ENCODE measurements around the gene PRSS50. TPM values are rescaled to one million over a fixed set of nuclear protein-coding genes. Genes with fewer than 3 reads are reported as not detected.

Gene PRSS50
- total RNA-seq, 1 experiment from 2014 or later = not detected

DNA sequence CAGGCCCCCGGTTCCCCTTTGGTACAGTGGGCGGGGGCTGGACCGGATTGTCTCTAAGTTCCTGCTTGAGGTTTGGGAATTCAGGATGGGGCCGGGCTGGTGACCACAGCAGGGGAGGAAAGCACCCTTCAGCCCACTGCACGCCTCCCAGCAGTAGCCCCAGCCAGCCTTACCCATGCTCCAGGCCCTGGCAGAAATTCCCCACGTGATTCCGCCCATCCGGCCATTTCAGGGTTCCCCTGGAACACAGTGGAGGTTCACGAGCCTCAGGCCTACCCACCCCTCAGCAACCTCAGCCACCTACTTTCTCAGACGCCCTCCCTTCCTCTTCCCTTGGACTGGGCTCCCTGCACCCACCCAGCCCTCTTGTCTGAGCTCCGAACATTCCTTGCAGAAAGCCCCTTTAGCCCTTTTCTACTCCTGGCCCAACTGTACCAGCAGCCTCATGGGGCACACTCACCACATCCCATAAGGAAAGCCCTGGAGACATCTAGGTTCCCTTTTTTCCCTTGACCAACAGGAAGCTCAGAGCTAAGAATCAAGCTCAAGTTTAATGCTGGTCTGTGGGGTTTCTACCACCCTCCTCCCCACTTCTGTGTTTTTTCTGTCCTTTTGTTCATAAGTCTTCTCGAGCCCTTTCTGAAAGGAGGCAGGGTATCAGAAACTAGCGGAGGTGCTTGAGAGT is 35.7 kb downstream of the PRSS50 start:
- Histone ChIP-seq H3K4me1 (no peaks in the 10 kb centered on the region), H3K9me3 (no peaks in the 10 kb centered on the region), H3K27me3 (replicated peaks; ENCODE audit: control insufficient read depth, insufficient read depth, low read length) (no peaks in the 10 kb centered on the region), H3K4me3 (ENCODE audit: low read depth, low read length) (no peak overlapping the region), H3K36me3 (ENCODE audit: control insufficient read depth, insufficient read depth, low read length) (no peaks in the 10 kb centered on the region)
- Mint-ChIP-seq H3K36me3 (ENCODE audit: insufficient read depth, unreplicated experiment) (no peaks in the 10 kb centered on the region), H3K9me3 (ENCODE audit: unreplicated experiment) (no peaks in the 10 kb centered on the region), H3K4me1 (ENCODE audit: low read depth, unreplicated experiment) (no peaks in the 10 kb centered on the region), H3K27me3 (ENCODE audit: insufficient read depth, unreplicated experiment) (no peaks in the 10 kb centered on the region), H3K4me3 (ENCODE audit: unreplicated experiment) (no peak overlapping the region), H3K27ac (ENCODE audit: unreplicated experiment) (no peak overlapping the region)
- no peak for DNase-seq
- POLR2A ChIA-PET = no interaction called here
- TF ChIP-seq, protein P1, sequence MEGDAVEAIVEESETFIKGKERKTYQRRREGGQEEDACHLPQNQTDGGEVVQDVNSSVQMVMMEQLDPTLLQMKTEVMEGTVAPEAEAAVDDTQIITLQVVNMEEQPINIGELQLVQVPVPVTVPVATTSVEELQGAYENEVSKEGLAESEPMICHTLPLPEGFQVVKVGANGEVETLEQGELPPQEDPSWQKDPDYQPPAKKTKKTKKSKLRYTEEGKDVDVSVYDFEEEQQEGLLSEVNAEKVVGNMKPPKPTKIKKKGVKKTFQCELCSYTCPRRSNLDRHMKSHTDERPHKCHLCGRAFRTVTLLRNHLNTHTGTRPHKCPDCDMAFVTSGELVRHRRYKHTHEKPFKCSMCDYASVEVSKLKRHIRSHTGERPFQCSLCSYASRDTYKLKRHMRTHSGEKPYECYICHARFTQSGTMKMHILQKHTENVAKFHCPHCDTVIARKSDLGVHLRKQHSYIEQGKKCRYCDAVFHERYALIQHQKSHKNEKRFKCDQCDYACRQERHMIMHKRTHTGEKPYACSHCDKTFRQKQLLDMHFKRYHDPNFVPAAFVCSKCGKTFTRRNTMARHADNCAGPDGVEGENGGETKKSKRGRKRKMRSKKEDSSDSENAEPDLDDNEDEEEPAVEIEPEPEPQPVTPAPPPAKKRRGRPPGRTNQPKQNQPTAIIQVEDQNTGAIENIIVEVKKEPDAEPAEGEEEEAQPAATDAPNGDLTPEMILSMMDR (IDR thresholded peaks at IDR 0.05; ENCODE audit: insufficient read depth in 1 of 2, low read depth in 1 of 2, low read length in 1 of 2, severe bottlenecking in 1 of 2, unreplicated experiment in 1 of 2) = no peak
- BruUV-seq (replicated peaks) = no TSS peak
- CTCF ChIA-PET = no interaction called here
- intact Hi-C loops (cut with micrococcal nuclease; ENCODE audit: unreplicated experiment) = no loop called here

DNA sequence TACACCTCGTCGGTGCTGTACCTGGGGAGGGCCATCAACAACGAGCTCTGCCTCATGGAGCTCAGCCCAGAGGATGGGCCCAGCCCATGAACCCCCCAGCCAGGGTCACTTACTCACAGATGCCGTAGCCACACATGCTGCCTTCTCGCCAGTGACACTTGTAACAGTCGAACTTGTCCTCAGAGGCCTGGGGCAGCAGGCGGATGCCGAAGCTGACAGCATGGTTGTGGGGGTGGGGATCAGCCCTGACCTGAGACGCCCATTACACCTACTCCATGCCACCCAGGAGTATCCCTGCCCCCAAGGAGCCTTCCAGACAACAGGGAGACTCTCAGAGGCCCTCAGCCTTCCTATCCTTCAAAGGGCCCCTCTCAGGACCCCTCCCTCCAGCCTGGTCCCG is 36.3 kb downstream of the PRSS50 start:
- ChIA-PET POLR2A (no interaction called here), CTCF (no interaction called here)
- Mint-ChIP-seq H3K27me3 (ENCODE audit: insufficient read depth, unreplicated experiment) (no peaks in the 10 kb centered on the region), H3K4me3 (ENCODE audit: unreplicated experiment) (no peak overlapping the region), H3K27ac (ENCODE audit: unreplicated experiment) (no peak overlapping the region), H3K4me1 (ENCODE audit: low read depth, unreplicated experiment) (no peaks in the 10 kb centered on the region), H3K9me3 (ENCODE audit: unreplicated experiment) (no peaks in the 10 kb centered on the region), H3K36me3 (ENCODE audit: insufficient read depth, unreplicated experiment) (no peaks in the 10 kb centered on the region)
- intact Hi-C loops (cut with micrococcal nuclease; ENCODE audit: unreplicated experiment) = no loop called here
- Histone ChIP-seq H3K27me3 (replicated peaks; ENCODE audit: control insufficient read depth, insufficient read depth, low read length) (no peaks in the 10 kb centered on the region), H3K4me3 (ENCODE audit: low read depth, low read length) (no peak overlapping the region), H3K36me3 (ENCODE audit: control insufficient read depth, insufficient read depth, low read length) (no peaks in the 10 kb centered on the region), H3K4me1 (no peaks in the 10 kb centered on the region), H3K9me3 (no peaks in the 10 kb centered on the region)
- no peak for DNase-seq
- TF ChIP-seq, protein P1 (IDR thresholded peaks at IDR 0.05; ENCODE audit: insufficient read depth in 1 of 2, low read depth in 1 of 2, low read length in 1 of 2, severe bottlenecking in 1 of 2, unreplicated experiment in 1 of 2) = no peak
- BruUV-seq (replicated peaks) = no TSS peak

DNA sequence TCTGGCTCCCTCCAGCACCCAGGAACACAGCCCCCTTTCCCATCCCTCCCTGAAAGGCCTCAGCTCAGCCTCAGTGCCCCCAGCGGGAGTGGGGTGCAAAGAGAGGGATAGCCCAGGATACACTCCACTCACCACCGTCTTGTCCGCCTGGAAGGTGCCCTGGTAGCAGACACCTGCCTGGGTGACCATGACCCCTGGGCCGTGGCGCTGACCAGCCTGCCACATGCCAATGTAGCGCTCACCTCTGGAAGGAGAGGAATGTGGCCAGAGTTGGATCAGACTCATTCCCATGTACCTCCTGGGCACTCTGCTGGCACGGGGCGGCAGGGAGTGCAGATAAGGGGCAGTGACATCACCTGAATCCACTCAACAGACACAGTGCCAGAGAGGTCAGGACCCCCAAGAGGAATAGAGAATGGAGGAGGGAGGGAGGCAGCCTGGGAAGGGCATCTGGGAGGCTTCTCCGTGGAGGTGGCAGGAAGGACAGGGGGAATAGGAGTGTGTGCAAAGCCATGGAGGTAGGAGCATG is 37.3 kb downstream of the PRSS50 start:
- POLR2A ChIA-PET = interaction anchor here (0.6 kb wide), 1 partner anchor 297 kb away, joined by 7 read pairs; no protein-coding TSS in a partner anchor
- intact Hi-C loops (cut with micrococcal nuclease; ENCODE audit: unreplicated experiment) = no loop called here
- TF ChIP-seq, protein P1 (IDR thresholded peaks at IDR 0.05; ENCODE audit: insufficient read depth in 1 of 2, low read depth in 1 of 2, low read length in 1 of 2, severe bottlenecking in 1 of 2, unreplicated experiment in 1 of 2) = no peak
- Histone ChIP-seq H3K27me3 (replicated peaks; ENCODE audit: control insufficient read depth, insufficient read depth, low read length) (no peaks in the 10 kb centered on the region), H3K4me3 (ENCODE audit: low read depth, low read length) (no peak overlapping the region), H3K36me3 (ENCODE audit: control insufficient read depth, insufficient read depth, low read length) (no peaks in the 10 kb centered on the region), H3K9me3 (no peaks in the 10 kb centered on the region), H3K4me1 (no peaks in the 10 kb centered on the region)
- Mint-ChIP-seq H3K4me1 (ENCODE audit: low read depth, unreplicated experiment) (no peaks in the 10 kb centered on the region), H3K27ac (ENCODE audit: unreplicated experiment) (no peak overlapping the region), H3K36me3 (ENCODE audit: insufficient read depth, unreplicated experiment) (no peaks in the 10 kb centered on the region), H3K9me3 (ENCODE audit: unreplicated experiment) (no peaks in the 10 kb centered on the region), H3K27me3 (ENCODE audit: insufficient read depth, unreplicated experiment) (no peaks in the 10 kb centered on the region), H3K4me3 (ENCODE audit: unreplicated experiment) (no peak overlapping the region)
- CTCF ChIA-PET = no interaction called here
- no TSS peak for BruUV-seq (replicated peaks)
- no peak for DNase-seq
